Measurements from ENCODE around the gene RALGDS. TPM values are rescaled to one million over a fixed set of nuclear protein-coding genes. Genes with fewer than 3 reads are reported as not detected.
A peak's percentile ranks its signal among the peaks of the same experiment; 100 is the strongest.

The RALGDS gene
- total RNA-seq, 4 donors from 2014 or later = 14.1 to 67.9 (median 30.3) TPM

DNA sequence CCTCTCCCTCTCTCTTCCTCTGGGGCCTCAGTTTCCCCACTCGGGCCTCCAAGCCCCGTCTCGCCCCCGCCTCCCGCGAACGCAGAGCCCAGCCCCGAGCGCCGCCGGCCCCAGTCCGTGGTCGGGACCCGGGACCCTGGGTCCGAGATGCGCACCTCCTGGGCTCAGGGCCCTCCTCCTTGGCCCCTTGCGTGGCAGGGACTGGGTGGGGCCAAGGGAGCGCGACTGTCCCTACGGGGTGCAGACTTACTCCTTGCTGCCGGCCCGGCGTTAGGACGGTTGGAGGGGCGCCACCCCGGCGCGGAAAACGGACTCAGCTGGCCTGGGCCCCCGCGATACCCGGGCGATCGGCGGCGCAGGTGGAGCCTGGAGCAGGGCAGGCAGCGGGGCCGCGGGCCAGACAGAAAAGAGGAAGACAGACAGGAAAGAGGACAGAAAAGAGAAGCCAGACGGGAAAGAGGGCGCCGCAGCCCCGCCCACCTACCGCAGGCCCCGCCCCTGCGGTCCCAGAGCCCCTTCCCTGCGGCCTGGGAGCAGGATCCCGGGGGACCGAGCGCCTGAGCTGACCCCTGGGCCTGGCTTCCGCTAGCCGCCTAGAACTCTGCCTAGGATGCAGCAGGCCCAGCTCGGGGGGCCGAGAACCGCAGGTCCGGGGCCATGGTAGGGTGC lies 42.6 kb upstream of the RALGDS start, which contains the start of gene GBGT1:
Gene GBGT1 (minus strand): TSS at position 411 of the 669 bp plus-strand sequence. CDS start 1,502 bp downstream, outside the sequence.
- peak within 1 kb of the TSS; percentile 60 to 79 for H3K27ac ChIP-seq
- no peaks in the 10 kb centered on the region for H3K9me3 ChIP-seq
- H3K27me3 ChIP-seq = no peaks in the 10 kb centered on the region
- peak; percentile 63 to 80 for DNase-seq
- peak in 1 of 2 donors; percentile 44 for TF ChIP-seq POLR2A (IDR thresholded peaks at IDR 0.05)
- TF ChIP-seq, protein P1, sequence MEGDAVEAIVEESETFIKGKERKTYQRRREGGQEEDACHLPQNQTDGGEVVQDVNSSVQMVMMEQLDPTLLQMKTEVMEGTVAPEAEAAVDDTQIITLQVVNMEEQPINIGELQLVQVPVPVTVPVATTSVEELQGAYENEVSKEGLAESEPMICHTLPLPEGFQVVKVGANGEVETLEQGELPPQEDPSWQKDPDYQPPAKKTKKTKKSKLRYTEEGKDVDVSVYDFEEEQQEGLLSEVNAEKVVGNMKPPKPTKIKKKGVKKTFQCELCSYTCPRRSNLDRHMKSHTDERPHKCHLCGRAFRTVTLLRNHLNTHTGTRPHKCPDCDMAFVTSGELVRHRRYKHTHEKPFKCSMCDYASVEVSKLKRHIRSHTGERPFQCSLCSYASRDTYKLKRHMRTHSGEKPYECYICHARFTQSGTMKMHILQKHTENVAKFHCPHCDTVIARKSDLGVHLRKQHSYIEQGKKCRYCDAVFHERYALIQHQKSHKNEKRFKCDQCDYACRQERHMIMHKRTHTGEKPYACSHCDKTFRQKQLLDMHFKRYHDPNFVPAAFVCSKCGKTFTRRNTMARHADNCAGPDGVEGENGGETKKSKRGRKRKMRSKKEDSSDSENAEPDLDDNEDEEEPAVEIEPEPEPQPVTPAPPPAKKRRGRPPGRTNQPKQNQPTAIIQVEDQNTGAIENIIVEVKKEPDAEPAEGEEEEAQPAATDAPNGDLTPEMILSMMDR (IDR thresholded peaks at IDR 0.05) = no peak
- H3K4me3 ChIP-seq = peak within 1 kb of the TSS; percentile 61 to 73
- intact Hi-C loops (cut with DNase I; ENCODE audit: low total_unique reads) = no loop called here
- H3K36me3 ChIP-seq = no peaks in the 10 kb centered on the region
- H3K4me1 ChIP-seq = no peaks in the 10 kb centered on the region

DNA sequence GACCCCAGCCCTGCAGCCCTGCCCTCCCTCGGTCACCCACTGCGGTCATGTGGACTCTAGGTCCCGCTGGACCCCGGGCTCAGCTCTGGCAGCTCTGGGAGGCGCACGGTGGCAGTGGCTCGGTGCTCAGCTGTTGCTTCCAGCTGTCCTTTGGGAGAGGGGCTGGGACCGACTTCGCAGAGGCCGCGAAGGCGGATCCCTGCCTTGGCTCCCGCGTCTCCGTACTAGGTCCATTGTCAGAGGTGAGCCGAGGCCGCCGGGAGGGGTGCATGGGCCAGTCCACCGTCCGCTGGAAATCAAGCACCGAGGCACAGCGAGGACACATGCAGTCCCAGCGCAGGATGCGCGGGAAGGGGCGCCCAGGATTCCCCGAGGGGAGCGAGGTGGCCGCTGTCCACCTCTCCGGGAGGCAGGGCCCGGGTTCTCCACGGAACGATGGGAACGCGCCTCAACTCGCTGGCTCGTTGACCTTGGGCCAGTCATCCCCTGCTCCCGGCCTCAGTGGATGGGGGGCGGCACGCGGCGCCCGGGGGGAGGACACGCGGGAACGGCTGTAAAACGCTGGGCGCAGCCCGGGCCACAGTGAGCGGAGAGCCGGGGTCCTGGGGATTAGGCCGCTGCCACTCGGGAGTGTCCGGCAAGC lies 41.9 kb upstream of the RALGDS start:
- intact Hi-C loops (cut with DNase I; ENCODE audit: low total_unique reads) = no loop called here
- DNase-seq = no peak

GRCh38 chr9:133161547-133161950 lies 40.5 kb upstream of the RALGDS start:
- no peaks in the 10 kb centered on the region for H3K27me3 ChIP-seq
- TF ChIP-seq, protein P1 (IDR thresholded peaks at IDR 0.05) = no peak
- TF ChIP-seq POLR2A (IDR thresholded peaks at IDR 0.05) = no peak
- intact Hi-C loops (cut with DNase I; ENCODE audit: low total_unique reads) = no loop called here
- H3K27ac ChIP-seq = no peak overlapping the region
- no peak for DNase-seq
- no peaks in the 10 kb centered on the region for H3K9me3 ChIP-seq
- H3K36me3 ChIP-seq = no peaks in the 10 kb centered on the region
- no peak overlapping the region for H3K4me3 ChIP-seq
- H3K4me1 ChIP-seq = no peaks in the 10 kb centered on the region

More for the DNA sequence above, 41.9 kb upstream of the RALGDS start:
- Histone ChIP-seq H3K27ac (peak overlapping the region; percentile 60 to 79), H3K4me1 (no peaks in the 10 kb centered on the region), H3K4me3 (peak overlapping the region; percentile 61 to 73), H3K9me3 (no peaks in the 10 kb centered on the region), H3K36me3 (no peaks in the 10 kb centered on the region), H3K27me3 (no peaks in the 10 kb centered on the region)
- no peak for TF ChIP-seq POLR2A (IDR thresholded peaks at IDR 0.05)
- TF ChIP-seq, protein P1 (IDR thresholded peaks at IDR 0.05) = no peak

DNA sequence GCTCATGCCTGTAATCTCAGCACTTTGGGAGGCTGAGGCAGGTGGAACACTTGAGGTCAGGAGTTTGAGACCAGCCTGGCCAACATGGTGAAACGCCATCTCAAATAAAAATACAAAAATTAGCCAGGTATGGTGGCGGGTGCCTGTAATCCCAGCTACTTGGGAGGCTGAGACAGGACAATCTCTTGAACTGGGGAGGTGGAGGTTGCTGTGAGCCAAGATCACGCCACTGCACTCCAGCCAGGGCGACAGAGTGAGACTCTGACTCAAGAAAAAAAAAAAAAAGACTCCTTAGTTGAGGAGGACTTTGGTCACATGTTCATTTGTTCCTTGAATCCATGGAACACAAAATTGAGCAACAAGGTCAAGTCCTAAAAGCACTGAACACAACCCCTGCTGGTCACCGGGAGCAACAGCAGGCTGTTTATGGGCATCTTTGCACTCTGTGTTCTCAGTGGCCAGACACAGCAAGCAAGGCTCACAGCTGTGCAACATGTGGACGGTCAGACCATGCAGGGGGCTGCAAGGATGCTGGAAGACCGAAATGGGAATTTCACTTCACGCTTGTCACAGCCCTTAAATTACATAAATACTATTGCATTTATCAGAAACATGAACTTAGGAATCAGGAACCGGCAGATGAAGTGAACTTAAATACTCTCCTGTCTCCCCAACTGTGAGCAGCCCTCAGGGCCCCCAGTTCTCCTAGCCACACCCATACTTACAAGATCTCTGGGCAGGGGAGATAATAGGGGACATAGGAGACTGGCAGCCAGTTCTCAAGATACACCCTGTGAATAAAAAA lies 39.9 kb upstream of the RALGDS start:
- no peaks in the 10 kb centered on the region for H3K9me3 ChIP-seq
- intact Hi-C loops (cut with DNase I; ENCODE audit: low total_unique reads) = no loop called here
- H3K27me3 ChIP-seq = no peaks in the 10 kb centered on the region
- peak; percentile 60 to 67 for DNase-seq
- no peak overlapping the region for H3K4me3 ChIP-seq
- no peaks in the 10 kb centered on the region for H3K36me3 ChIP-seq
- TF ChIP-seq, protein P1 (IDR thresholded peaks at IDR 0.05) = peak; percentile 50 to 72 (median 70)
- no peak for TF ChIP-seq POLR2A (IDR thresholded peaks at IDR 0.05)
- H3K27ac ChIP-seq = peak overlapping the region in 1 of 2 donors; percentile 39
- H3K4me1 ChIP-seq = no peaks in the 10 kb centered on the region
